GM13977 (cell line): ENCODE data around the gene UBE2R2.

ENCODE experiments used
- DNase-seq: peaks from one replicate; pipeline ENCODE4 v3.0.0; 2012; ENCODE audit warnings: low spot score
- in situ Hi-C: fragments of 300-500 bp; cut with MboI; formaldehyde crosslinking; loops from one replicate; pipeline ENCODE4 v1.12.0; 2022; ENCODE audit warnings: low sequenced_read_pairs, low pct_unique_long_range_greater_than_20kb, mixed read lengths, inconsistent platforms; ENCODE audit not compliant: unreplicated experiment
- TF ChIP-seq, protein P1 (sequence below): IDR thresholded peaks from 2 replicates; pipeline ENCODE4 v1.5.1; 2012; ENCODE audit warnings: mild to moderate bottlenecking, control low read depth; ENCODE audit not compliant: insufficient read depth; ENCODE audit errors: extremely low read depth, missing control alignments

Gene UBE2R2

DNA sequence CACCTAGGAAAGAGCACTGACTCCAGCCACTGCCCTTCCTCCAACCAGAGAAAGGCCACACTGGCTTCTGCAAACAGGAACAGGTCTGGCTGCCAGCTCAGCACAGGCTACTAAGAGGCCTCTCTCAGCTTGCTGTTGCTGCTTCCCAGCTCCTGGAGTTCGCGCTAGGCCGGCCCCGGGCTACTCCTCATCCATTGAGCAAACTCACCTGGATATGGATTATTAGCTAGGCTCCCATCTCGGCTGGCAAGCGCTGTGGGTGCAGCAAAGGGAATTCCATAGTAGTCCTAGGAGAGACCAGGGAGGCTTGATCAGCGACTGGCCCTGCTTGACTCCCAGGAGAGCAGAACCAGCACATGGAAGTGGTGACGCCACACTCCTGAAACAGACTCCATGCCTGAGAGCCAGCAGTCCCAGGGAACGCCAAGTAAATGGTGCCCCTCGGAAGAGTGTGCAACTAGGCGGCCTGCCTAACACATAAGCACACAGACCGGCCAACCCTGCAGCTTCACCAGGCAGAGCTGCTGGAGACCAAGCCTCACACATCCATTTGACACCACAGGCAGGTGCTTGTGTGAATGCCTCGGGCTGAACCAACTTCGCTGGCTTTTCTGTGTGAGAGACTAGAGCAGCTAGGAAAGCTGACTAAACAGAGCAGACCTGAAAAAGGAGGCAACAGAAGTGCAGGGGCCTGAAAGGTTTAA, 107.2 kb downstream of the UBE2R2 start:
- in situ Hi-C loops, result no loop called here
- TF ChIP-seq, protein P1, sequence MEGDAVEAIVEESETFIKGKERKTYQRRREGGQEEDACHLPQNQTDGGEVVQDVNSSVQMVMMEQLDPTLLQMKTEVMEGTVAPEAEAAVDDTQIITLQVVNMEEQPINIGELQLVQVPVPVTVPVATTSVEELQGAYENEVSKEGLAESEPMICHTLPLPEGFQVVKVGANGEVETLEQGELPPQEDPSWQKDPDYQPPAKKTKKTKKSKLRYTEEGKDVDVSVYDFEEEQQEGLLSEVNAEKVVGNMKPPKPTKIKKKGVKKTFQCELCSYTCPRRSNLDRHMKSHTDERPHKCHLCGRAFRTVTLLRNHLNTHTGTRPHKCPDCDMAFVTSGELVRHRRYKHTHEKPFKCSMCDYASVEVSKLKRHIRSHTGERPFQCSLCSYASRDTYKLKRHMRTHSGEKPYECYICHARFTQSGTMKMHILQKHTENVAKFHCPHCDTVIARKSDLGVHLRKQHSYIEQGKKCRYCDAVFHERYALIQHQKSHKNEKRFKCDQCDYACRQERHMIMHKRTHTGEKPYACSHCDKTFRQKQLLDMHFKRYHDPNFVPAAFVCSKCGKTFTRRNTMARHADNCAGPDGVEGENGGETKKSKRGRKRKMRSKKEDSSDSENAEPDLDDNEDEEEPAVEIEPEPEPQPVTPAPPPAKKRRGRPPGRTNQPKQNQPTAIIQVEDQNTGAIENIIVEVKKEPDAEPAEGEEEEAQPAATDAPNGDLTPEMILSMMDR, result no peak
- DNase-seq, result no peak

DNA sequence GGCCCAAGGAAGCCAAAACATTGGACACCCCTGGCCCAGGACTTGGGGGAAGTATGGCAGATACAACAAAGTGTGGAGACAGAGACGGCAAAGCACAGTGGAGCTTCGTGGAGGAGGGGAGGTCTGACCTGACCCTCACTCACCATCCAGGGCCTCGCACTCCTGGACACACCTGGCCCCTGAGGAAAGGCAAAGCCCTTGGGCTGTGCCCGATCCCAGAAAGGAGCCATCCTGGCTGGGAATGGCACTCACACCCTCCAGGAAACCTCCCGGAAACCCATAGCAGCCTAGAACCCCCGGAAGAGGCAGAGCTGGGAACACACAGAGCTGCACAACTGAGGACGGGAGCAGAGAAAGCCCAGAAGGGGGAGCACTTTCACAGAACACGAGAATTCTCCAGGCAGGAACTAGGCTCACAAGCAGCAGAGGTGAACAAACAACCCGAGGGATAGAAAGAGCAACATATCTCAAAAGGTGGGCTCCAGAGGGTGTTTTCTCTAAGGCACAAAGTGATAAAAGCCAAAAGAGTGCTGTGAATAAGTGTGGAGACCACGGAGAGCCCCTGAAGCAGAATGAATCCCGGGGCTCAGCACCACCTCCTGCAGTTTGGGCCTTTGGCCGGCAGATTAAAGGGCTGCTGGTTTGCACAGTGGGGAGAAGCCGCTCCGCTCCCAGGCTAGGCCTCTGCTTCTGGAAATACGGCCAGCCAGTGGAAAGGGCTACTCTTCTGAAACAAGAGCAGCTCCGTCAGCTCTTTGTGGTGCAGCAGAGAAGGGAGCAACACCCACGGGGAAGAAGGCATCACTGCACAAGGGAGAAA, 108.2 kb downstream of the UBE2R2 start:
- in situ Hi-C loops, result no loop called here
- TF ChIP-seq, protein P1, result peak; percentile 56
- peak; percentile 61 for DNase-seq

DNA sequence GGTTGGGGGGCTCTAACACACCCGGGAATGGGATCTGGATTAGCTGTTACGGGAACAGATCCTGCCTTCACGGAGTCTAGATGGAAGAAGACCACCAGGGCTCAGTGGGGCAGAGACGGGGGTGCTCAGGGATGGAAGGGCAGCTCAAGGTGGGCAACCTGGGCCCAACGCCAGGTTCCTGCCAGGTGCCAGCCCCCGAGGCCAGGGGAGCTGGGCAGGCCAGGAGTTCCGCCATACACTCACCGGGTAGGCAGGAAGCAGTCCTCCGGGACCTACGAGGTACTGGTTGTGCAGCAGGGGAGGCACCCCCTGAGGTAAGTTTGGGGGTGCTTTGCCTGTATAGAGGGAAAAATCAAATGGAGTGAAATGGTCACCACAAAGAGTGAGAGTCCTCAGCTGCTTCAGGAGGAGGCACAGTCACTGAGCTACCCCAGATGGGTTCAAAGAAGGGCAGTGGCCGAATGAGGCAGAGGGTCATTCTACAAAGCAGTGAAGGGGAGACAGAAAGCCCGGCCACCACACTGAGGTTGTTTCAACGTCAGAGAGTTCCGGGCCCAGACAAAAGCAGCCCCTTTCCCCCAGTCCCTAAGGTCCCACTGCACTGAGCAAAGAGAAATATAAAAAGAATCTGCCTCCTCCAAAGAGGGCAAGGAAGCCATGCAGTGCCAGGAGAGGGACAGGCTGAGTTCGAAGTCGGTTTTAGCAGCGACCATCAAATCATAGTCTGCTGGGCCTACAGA, 110.0 kb downstream of the UBE2R2 start:
- in situ Hi-C loops, result no loop called here
- TF ChIP-seq, protein P1, result no peak

DNA sequence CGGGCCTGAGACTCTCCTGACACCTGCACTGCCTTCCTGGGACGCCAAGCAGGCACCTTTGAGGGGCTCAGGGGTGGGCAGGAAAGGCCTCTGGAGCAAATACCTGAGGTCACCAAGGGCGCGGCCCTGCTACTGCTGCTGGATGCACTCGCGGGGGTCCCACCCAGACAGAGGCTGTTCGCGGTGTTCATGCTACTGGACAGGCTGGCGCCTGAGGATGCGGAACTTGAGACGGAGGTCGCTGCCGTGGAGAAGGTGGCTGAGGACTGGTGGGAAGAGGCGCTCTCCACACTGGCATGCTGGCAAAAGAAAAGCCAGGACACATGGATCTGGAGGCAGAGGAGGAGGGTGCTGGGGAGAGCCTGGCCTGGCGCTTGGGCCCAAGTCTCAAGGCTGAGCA, 110.7 kb downstream of the UBE2R2 start:
- in situ Hi-C loops, result no loop called here
- DNase-seq, result no peak
- TF ChIP-seq, protein P1, result no peak

More for the DNA sequence above, 110.0 kb downstream of the UBE2R2 start:
- DNase-seq, result no peak

DNA sequence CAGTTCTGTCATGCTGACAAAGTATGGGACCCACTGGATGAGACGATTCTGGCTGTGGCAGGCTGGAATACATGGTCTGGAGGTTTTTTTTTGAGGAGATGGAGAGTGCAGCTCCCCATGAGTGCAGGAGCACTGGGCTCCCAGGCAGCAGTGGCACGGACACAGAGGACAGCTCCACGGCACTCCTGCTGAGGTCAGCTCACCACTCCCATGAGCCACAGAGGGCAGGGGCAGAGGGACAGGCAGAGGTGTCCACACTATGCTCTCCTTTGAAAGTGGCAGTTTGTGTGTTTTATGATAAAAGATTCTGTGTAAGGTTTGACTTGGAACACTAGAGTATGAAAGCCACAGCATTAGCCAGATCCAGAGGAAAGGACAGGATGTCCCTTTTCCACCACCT, 114.4 kb downstream of the UBE2R2 start:
- TF ChIP-seq, protein P1, result no peak
- no peak for DNase-seq
- in situ Hi-C loops, result no loop called here

DNA sequence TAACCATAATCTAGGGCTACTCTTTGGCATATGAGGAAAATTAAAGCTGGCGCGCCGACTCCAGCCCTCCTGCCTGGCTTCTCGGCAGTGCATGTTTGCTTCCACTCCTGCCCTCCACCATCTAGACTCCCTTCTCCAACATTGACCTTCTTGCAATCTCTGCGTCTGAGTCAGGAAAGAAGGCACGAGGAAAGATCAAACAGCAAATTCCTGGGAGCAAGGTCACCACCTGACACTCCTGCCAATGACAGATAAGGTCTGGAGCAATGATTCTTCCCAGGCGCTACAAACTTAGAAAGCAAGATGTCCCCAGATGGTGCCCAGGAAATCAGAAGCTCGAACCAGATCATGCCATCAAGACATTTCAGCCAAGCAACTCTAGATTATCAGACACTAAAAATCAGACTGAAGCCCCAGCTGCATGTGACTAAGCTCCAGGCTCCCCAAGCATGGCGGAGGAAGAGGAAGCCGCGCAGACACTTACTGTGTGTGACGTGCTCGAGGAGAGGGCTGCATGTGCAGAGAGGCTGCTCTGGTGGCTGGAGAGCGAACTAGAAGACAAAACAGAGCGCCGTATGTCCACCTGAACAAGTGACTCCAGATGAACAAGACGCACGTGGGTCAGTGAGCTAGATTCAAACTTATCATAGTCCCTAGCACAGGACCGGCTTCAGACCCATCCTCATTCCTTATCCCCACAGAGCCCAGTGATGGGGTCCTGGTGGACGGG, 115.3 kb downstream of the UBE2R2 start:
- in situ Hi-C loops, result no loop called here
- DNase-seq, result no peak
- TF ChIP-seq, protein P1, result no peak
